ENCODE results near the gene CD74.

DNA sequence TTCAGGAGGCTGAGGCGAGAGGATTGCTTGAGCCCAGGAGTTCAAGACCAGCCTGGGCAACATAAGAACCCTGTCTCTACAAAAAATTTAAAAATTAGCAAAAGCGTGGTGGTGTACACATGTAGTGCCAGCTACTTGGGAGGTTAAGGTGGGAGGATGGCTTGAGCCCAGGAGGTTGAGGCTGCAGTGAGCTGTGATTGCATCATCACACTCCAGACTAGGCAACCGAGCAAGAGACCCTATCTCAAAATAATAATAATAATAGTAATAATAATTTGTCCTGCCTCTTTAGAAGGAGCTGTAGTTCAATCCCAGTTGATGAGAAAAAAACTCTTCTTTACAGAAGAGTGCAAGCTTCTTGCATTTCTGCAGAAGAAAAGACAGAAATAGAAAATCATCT lies 10.0 kb upstream of the CD74 start:
- TF ChIP-seq EZH2 (IDR thresholded peaks at IDR 0.05; ENCODE audit: low read length, missing control alignments) (no peak), CTCF (conservative IDR thresholded peaks at IDR 0.05 in 1 of 2, IDR thresholded peaks at IDR 0.05 in 1 of 2; ENCODE audit: low read depth in 1 of 2, low read length in 2 of 2) (no peak)

Measured in fibroblast of lung (primary cell).